GM18517 (cell line): ENCODE data around the gene PCSK2.

ENCODE experiments used
- ATAC-seq: cut with Tn5 transposase; IDR thresholded peaks from one replicate; pipeline ENCODE4 v1.9.1; 2021; ENCODE audit warnings: mild to moderate bottlenecking, moderate library complexity; ENCODE audit not compliant: unreplicated experiment

The PCSK2 gene

DNA sequence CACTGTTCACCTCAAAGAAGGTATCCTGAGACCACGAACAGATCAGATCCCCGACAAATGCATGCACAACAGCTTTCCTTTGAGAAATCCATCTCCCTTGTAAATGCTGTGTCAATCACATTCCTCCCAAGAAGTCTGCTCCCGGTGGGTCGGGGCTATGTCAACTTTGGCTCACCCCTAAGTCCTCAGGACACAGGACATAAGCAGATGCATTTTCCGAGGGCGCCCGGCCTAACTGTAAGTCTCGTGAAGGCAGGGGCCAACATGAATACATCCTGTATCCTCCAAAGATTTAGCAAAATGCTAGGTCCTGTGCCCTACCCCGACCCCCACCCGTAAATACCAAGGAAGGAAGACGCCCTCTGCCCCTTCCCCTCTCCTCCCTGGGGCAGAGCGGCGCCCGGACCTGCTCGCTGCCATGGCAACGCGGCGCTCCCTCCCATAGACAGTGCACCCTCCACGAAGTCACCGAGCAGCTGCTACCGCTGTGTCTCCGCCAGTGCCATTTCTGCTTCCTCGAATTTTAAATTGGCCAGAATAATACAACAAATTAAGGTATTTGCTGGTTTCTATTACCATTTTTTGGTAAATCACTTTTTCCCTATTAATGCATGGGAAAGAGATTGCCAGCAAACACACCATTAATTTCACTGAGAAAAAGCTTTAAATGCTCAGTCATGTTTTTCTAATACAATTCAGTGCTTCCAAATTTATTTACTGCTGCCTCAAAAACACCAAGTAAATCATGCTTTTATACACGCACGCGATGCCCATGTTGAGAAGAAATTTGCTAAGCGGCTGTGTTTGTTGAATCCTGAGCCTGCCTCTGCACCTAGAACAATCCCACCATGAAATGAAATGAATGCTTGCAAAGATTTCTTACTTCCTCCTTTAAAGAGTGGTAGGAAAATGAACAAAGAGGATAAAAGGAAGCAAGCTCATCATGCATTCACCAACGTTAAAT lies 100.6 kb downstream of the PCSK2 start:
- ATAC-seq: no peak

DNA sequence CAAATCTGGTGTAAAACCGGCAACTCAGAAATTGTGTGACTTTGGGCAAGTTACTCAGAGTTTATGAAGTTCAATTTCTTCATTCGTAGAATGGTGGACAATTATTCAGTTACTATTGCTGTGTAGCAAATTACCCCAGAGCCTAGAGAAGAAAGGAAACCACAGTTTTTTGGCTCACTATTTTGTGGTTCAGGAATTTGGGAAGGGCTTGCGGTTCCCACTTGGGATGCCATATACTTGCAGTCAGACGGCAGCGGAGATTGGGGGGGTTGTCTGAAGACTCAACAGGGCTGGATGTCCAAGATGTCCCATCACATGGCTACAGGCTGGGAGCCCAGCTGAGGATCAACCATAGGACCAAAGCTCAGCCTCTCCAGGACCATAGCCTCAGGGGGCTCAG lies 108.1 kb downstream of the PCSK2 start:
- ATAC-seq: no peak

DNA sequence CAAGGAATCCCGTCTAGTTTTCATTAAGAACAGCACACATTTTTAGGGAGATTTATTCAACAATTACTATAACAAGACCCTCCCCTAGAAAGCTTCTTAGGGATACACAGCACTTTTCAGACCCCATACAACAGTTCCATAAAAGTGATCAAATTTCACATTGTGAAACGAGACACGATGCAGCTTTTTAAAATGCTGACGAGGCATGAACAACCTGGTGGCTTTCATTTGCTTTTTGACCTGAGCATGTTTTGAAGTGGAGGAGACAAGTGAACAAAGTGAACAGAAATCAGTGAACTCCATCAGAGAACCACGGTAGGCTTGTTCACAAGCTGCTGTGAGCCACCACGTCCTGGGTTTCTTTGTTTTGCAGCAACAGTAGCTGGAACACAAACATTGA lies 112.2 kb downstream of the PCSK2 start:
- ATAC-seq: no peak

DNA sequence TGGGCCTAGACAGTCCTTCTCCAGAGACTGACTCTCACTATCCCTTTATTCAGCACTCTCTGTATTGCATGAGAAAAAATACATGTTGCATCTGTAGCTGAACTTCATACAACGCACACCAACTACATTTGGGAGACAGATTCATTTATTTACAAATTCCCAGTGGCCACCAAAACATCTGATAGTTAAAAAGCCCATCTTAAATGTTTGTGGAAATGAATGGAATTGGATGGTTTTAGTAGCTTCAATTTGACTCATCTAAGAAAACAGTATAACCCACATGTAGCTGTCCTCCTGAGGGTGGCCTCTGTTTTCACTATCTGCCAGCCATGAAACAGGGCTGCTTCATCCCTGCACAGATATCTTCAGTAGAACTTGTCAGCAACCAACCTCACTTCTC lies 116.3 kb downstream of the PCSK2 start:
- no peak for ATAC-seq

DNA sequence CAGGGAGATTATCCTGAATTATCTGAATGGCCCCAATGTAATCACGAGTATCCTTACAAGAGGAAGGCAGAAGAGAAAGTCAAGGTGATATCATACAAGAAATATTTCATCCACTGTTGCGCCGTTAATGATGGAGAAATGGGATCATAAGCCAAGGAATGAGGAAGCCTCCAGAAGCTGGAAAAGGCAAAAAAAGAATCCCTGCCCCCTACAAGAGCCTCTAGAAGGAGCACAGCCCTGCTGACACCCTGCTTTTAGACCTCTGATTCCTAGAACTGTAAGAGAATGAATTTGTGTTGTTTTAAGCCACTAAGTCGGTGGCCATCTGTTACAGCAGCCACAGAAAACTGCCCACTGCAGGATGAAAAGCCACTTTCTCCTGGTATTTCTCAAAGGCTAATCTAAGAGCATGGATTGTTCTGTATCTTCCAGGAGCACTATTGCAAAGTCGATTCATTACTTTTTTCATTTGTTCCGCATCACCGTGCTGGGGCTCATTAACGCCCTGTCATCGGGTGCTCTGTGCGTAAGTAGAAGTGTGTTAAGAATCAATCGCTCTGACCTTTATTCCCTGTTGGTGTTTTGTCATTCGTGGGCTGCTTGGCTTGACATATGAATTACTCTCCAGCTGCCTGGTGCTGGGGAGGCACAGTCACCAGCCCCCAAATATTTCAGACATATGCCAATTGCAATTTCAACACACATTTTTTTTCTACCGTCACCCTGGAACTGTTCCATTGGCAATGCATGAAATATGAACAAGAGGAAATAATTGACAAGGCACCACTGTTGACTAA lies 117.0 kb downstream of the PCSK2 start:
- ATAC-seq: no peak

DNA sequence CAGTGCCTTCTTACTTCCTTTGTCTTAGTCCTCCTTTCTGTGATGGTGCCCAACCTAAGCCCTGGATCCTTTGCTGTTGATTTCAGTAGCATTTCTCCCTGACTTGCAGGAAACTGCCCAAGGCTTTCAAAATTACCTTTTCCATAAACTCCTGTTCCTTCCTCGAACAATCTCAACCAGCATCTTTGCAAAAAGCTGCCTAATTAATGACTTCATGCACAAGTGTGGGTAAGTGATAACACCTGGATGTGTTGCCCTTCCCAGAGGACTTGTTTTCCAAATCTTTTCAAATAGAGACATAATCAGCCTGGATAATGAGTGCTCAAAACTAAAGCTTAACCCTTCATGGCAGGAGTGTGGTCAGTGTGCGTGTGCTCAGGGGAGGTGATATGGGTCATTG lies 118.0 kb downstream of the PCSK2 start:
- no peak for ATAC-seq

DNA sequence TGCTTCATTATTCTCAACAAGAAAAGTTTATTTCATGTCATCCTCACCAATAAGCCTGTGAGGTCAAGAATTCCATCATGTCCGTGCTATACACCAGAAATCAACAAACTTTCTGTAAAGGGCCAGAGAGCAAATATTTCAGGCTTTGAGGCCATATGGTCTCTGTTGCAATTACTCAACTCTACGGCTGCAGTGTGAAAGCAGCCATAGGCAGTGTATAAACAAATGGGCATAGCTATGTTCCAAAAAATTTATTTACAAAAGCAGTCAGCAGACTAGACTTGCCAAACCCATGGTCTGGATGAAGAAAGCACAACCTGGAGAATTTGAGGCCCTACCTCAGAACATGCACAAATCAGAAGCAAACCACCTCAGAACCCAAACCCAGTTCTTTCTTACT lies 118.5 kb downstream of the PCSK2 start:
- ATAC-seq: no peak

DNA sequence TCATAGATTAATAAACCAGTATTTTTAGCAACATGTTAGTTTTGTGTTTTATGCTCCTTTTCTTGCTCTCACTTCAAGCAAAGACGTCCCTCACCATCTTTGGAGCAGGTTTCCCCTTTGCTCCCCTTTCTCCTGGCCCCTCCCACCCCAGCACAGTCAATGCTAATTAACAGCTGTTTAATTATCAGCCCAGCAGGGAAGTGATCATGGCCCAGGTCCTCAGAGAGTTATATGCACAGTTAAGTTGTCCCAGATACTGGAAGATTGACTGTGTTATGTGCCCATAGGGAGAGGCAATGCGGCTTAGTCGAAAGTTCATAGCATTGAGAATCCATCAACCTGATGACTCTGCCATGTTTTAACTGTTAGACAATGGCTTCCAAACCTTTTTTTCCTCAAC lies 123.5 kb downstream of the PCSK2 start:
- ATAC-seq: no peak

DNA sequence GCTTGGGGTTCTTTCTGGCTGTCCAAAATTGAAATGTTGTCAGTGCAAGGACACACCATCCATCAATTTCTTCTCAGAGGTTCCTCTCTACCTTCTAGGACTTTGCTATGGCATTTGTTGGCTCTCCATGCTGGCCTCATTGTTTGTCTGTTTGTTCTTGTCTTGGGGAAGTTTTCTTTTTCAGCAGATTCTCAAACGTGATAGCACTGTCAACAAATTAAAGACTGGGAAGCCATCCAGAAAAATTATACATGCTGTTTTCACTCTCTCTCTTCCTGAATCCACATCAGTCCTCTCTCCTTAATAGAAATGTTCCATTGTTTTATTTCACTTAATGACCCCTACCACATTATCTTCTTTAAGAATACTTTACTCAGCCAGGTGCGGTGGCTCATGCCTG lies 130.4 kb downstream of the PCSK2 start:
- ATAC-seq: no peak

DNA sequence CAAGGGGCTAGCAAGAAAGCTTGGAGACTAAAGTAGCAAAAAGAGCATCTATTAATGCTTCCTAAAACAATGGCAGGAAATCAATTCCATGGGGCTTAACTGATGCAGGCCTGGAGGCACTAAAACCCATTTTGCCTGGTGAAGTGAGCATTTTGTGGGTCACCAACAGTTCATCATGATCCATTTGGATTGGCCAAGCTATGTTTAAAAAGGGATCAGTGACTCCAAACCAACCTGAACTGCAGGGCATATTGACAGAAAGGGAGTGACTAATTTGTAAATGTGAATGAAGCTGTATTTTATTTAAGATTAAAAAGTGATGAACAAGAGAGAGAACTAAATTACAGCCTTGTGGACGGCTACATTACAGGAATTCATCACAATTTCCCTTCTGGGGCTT lies 132.0 kb downstream of the PCSK2 start:
- no peak for ATAC-seq

DNA sequence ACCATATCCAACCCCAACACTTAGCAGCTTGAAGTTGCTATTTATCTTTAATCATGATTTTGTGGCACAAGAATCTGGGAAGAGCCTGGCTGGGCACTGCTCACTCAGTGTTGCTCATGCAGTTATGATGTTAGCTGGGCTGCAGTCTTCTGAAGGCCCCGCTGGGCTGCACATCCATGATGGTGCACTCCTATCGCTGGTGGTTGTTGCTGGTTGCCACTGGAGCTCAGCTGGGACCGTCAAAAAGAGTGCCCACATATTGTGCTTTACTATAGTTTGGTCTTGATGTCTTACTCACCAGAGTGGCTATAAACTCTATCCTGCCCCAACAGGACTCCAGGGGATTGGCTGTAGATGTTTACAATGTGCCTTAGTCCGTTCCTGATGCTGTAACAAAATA lies 137.8 kb downstream of the PCSK2 start:
- ATAC-seq: no peak

DNA sequence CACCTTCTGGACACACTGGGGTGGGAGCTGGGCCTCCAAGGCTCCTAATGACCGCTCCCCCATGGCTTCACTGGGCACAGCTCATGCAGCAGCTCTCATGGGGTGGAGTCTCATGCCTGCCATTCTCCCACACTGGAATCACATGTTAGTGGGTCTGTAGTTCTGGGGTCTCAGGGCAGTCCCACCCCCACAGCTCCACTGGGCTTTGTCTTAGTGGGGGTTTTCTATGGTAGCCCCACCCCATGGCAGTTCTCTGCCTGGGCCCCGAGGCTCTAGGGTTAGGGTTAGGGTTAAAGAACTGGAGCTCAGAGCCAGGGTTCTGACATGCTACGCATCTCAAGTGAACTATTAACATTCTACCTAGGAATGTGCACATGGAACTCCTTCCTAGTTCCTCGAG lies 139.0 kb downstream of the PCSK2 start:
- no peak for ATAC-seq

DNA sequence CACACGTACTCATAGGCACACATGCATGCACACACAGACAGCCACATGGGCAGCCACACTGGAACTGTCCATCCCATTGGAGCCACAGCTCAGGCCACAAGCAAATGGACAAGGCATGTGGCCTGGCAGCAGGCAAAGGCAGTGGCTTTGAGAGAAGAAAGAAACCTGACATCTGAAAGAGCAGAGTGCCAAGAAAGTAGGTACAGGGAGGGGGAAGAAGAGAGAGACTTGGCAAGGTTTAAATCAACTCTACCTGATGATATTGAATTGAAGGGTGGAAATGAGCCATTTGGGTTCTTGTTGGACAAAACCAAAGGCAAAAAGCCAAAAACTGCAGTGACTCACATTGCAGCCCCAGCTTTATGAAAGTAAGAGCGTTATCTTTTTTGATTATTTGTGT lies 142.7 kb downstream of the PCSK2 start:
- no peak for ATAC-seq

DNA sequence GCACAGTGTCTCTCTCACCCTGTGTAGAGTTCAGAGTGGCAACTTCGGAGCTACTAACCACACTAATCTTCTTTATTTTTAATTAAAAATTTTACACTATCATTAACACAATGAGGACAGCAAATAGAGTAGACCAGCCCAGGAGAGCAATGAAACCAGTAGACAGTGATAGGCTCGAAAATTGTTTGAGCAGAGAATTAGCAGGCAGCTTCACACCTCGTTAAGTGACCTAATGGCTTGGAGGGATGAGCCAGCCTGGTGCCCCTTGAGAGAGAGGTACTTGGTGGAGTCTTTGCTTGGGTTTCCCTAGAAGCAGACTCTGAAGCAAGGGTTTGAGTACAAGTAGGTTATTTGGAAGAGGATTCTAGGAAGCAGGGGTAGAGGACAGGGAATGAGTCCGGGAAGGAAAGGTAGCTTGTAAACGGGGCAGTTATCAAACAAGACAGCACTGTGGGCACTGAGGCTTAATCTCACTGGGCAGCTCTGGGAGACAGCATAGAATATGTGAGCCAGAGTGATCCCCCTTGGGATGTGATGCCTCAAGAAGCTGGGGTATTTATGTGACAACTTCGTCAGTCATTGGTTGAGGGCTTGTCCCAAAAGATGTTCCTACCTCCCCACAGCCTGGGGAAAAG lies 146.1 kb downstream of the PCSK2 start:
- ATAC-seq: no peak

DNA sequence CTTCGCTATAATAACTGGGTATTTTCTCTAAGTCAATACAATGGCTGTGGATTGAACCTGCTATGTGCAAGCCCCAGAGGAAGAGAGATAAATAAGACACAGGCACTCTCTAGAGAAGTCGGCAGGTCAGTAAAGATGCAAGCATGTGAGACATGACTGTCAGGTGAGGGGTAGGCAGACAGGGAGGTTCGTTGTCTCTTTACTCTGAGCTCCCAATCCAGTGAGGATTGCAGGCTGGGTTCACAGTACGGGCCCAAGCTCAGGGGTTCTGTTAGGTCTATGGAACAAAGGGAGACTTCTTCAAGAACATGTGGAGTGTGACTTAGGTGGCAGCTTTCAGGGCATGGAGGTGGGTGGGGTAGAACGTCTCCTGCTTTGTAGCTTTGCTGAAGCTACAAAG lies 147.2 kb downstream of the PCSK2 start:
- no peak for ATAC-seq

DNA sequence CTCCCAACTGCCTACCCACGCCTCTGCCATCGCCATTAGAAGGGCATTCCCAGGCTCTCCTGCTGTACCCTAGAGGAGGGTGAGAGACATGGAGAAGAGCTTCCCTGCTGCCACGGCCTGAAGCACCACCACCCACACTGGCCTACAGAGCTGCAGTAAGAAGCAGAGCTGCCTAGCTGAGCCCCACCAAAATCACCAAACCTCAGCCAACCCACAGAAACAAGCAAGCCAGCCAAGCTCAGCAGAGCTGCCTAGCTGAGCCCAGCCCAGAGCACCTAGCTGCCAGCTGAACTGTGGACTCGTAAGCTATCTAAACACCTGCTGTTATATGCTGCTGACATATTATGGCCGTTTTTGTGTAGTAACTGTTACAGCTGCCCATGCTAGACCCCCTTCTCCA lies 149.2 kb downstream of the PCSK2 start:
- no peak for ATAC-seq

DNA sequence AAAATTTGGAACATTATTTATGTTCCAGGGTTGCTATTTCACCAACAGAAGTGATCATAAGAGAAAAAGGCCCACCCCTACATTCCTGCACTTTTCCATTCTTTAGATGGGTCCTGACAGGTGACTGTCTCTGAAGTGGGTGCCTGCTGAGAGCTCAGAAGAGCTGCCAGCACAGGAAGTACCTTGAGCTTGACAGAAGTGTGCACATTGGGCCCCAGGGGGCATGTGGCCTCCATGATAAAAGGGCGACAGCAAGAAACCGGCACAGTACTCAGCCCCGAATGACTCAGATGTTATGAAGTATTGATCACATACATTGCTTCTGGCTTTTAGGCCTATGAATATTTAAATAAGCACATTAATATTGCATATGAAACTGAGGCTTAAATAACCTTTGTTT lies 150.4 kb downstream of the PCSK2 start:
- no peak for ATAC-seq

DNA sequence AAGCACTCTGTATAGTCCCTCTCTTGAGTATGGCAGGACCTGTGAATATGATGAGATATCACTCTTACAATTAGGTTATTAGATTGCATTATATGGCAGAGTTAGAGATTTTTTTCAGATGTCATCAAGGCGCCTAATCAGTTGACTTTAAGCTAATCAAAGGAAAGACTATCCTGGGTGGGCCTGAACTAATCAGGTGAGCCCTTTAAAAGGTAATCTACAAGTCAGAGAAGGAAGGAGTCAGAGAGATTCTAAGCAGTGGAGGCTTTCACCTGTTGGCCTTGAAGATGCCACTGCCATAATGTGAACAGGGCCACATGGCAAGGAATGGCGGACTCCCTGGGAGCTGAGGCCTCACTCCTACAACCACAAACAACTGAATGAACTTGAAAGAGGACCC lies 152.8 kb downstream of the PCSK2 start:
- ATAC-seq: no peak

DNA sequence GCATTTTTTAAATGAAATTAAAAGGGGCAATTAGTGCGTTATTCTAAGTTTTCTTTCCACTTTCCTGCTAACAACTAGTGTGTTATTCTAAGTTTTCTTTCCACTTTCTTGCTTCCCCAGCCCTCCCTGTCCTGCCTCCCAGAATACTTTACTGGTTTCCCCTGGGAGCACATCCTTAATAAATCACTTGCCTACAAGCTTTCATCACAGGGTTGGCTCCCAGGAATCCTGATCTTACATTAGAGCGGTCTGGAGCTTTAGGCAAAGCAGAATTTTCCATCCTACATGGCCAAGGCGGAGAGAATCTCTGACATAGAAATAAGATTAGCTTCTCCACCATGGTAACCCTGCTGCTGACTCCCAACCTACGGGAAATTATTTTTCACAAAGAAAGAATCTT lies 154.0 kb downstream of the PCSK2 start:
- ATAC-seq: no peak

DNA sequence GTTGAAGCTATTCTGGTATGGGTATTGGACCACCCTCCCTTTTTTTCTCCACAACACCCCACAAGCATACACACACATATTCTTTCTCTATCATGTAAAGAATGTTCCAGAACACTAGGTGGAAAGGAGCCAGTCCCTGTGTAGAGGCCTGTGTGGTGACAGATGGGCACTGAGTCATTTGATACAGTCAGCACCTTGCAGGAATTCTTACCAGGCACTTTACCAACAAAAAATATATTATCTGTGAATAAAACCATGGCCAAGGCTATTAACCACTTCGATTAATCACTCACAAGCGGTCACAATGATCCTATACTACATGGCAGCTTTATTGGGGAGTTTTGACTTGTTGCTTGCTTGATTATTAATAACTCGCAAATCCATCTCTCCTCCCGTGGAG lies 154.9 kb downstream of the PCSK2 start:
- no peak for ATAC-seq

DNA sequence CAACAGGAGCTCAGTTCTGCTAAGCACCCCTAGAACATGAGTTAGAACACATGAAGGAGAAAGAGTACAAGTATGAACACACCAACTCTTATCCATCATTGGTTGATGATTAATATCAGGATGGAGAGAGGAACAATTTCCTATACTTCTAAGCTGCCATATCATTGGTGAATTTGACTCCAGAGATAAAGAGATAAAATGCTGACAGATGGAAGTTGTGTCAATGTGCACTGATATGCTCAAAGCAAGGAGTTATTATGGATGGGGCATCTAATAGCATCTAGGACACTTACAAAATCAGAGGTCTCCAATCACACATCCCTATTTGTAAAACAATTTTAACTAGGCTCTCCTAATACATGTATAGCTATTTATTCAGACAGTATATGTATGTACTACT lies 159.0 kb downstream of the PCSK2 start:
- no peak for ATAC-seq

DNA sequence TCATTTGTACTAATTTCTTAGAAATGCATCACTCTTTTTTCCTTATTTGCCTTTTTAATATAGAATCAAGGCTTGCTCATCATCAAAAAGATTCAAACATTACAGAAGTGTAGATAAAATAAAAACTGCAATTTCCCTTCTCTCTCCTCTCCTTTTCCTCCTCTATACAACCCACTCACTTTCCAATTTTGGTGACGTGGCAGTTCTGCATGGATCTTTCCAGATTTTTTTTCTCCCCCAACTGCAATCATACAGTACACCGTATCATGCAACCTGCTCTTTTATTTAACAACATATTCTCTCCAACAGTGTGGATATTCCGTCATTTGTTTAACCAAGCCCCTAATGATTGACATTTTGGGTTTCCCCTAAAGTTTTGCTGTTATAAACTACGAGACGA lies 163.8 kb downstream of the PCSK2 start:
- ATAC-seq: no peak
